OCI-LY3 (cell line): ENCODE measurements around the gene TP63.

Experiments used
- H2AFZ ChIP-seq: fragments of 200-600, 300-600 bp; shearing (Covaris generic); 2 replicates; pipeline ENCODE4 v1.6.0; 2014; ENCODE audit warnings: antibody characterized with exemption, low read depth, low read length
- H3K27ac ChIP-seq: fragments of 200-600, 300-600 bp; sonication (generic); 2 replicates; pipeline ENCODE4 v1.5.1; 2014; ENCODE audit warnings: mild to moderate bottlenecking, low read length, moderate library complexity, mixed read lengths
- H3K27me3 ChIP-seq: fragments of 200-600, 300-600 bp; sonication (generic); 2 replicates; pipeline ENCODE4 v1.6.1; 2014; ENCODE audit warnings: low read depth, low read length, mixed read lengths
- H3K36me3 ChIP-seq: fragments of 200-600, 300-600 bp; sonication (generic); replicated peaks from 2 replicates; pipeline ENCODE3; 2014; ENCODE audit warnings: low read depth, low read length, mixed read lengths
- H3K4me1 ChIP-seq: fragments of 300-600, 200-600 bp; sonication (generic); 2 replicates; pipeline ENCODE4 v1.6.1; 2014; ENCODE audit warnings: low read length, mixed read lengths
- H3K4me2 ChIP-seq: fragments of 200-600, 300-600 bp; sonication (generic); 2 replicates; pipeline ENCODE4 v1.6.1; 2014; ENCODE audit warnings: low read length, mixed read lengths
- H3K4me3 ChIP-seq: fragments of 300-600, 200-600 bp; sonication (generic); 2 replicates; pipeline ENCODE4 v1.5.1; 2014; ENCODE audit warnings: antibody characterized with exemption, mild to moderate bottlenecking, low read length, moderate library complexity
- H3K79me2 ChIP-seq: fragments of 300-600, 200-600 bp; shearing (Covaris generic); 2 replicates; pipeline ENCODE4 v1.6.1; 2014; ENCODE audit warnings: mild to moderate bottlenecking, low read length, mixed read lengths
- H3K9ac ChIP-seq: fragments of 300-600, 200-600 bp; shearing (Covaris generic); 2 replicates; pipeline ENCODE4 v1.6.0; 2014; ENCODE audit warnings: mild to moderate bottlenecking, low read length, moderate library complexity
- H3K9me3 ChIP-seq: fragments of 200-600, 300-600 bp; shearing (Covaris generic); 2 replicates; pipeline ENCODE4 v1.6.1; 2014; ENCODE audit warnings: low read length, mixed read lengths; ENCODE audit not compliant: insufficient read depth
- H4K20me1 ChIP-seq: fragments of 200-600, 300-600 bp; sonication (generic); 2 replicates; pipeline ENCODE4 v1.6.1; 2016; ENCODE audit warnings: low read length, mixed read lengths; ENCODE audit not compliant: insufficient read depth
- CTCF ChIP-seq: fragments of 200-600, 300-600 bp; sonication (generic); IDR thresholded peaks from 2 replicates; pipeline ENCODE4 v1.5.1; 2014; ENCODE audit warnings: antibody characterized with exemption, low read length, low read depth
- EZH2phosphoT487 ChIP-seq: fragments of 200-600 bp; shearing (Covaris generic); IDR thresholded peaks from 2 replicates; pipeline ENCODE4 v1.6.1; 2018; ENCODE audit warnings: antibody characterized with exemption, mixed run types, low read depth

TP63 gene

GRCh38 chr3:189794518-189794917 is 163.3 kb downstream of the TP63 start:
- Histone ChIP-seq H3K4me1 (peaks cover 13% of the 10 kb centered on the region), H3K9ac (no peak overlapping the region), H3K9me3 (no peaks in the 10 kb centered on the region), H4K20me1 (no peaks in the 10 kb centered on the region), H3K79me2 (peaks cover 4% of the 10 kb centered on the region; the same call in 1 of the 2 replicates), H3K4me2 (no peak overlapping the region), H3K27ac (no peak overlapping the region), H3K36me3 (no peaks in the 10 kb centered on the region), H2AFZ (no peak overlapping the region), H3K4me3 (no peak overlapping the region), H3K27me3 (no peaks in the 10 kb centered on the region)
- TF ChIP-seq EZH2phosphoT487: no peak

- H3K27ac ChIP-seq: no peak overlapping the region
Measured at GRCh38 chr3:189797103-189797750, 166.0 kb downstream of the TP63 start.

GRCh38 chr3:189799366-189799765 is 168.2 kb downstream of the TP63 start:
- Histone ChIP-seq H3K9me3 (no peaks in the 10 kb centered on the region), H4K20me1 (no peaks in the 10 kb centered on the region), H3K4me3 (no peak overlapping the region), H3K79me2 (no peaks in the 10 kb centered on the region), H3K4me2 (no peak overlapping the region), H3K4me1 (peaks cover 15% of the 10 kb centered on the region), H3K27me3 (no peaks in the 10 kb centered on the region), H3K9ac (no peak overlapping the region), H3K36me3 (no peaks in the 10 kb centered on the region), H2AFZ (no peak overlapping the region), H3K27ac (no peak overlapping the region)
- no peak for TF ChIP-seq CTCF
- TF ChIP-seq EZH2phosphoT487: no peak

More at GRCh38 chr3:189797103-189797750, 166.0 kb downstream of the TP63 start:
- Histone ChIP-seq H3K9ac (no peak overlapping the region), H3K4me3 (no peak overlapping the region), H3K9me3 (no peaks in the 10 kb centered on the region), H3K36me3 (no peaks in the 10 kb centered on the region), H3K79me2 (peaks cover 1% of the 10 kb centered on the region; the same call in 1 of the 2 replicates), H3K4me2 (no peak overlapping the region), H3K4me1 (peaks cover 15% of the 10 kb centered on the region), H2AFZ (no peak overlapping the region), H3K27me3 (no peaks in the 10 kb centered on the region), H4K20me1 (no peaks in the 10 kb centered on the region)
- TF ChIP-seq CTCF (no peak), EZH2phosphoT487 (no peak)

- no peak overlapping the region for H3K4me3 ChIP-seq
- H2AFZ ChIP-seq: no peak overlapping the region
- H3K27me3 ChIP-seq: no peaks in the 10 kb centered on the region
- H3K4me1 ChIP-seq: peaks cover 15% of the 10 kb centered on the region
- no peaks in the 10 kb centered on the region for H3K79me2 ChIP-seq
- TF ChIP-seq CTCF: no peak
- TF ChIP-seq EZH2phosphoT487: no peak
- H3K9ac ChIP-seq: no peak overlapping the region
- H3K27ac ChIP-seq: no peak overlapping the region
- H3K4me2 ChIP-seq: no peak overlapping the region
- no peaks in the 10 kb centered on the region for H3K9me3 ChIP-seq
- H4K20me1 ChIP-seq: no peaks in the 10 kb centered on the region
- H3K36me3 ChIP-seq: no peaks in the 10 kb centered on the region
Measured at GRCh38 chr3:189800436-189800835, 169.2 kb downstream of the TP63 start.
